RWPE1 (cell line): Measurements from ENCODE around the gene FEN1.

ENCODE experiments used
- CTCF ChIA-PET: fragments of 350-600 bp; sonication (Branson Sonifier 250); formaldehyde crosslinking; extraction: SDS; loops from one replicate; lab custom pipeline; 2021; lab: Yijun Ruan, JAX
- POLR2A ChIA-PET: fragments of 400-600 bp; formaldehyde crosslinking; extraction: SDS; loops from one replicate; lab custom pipeline; 2020; ENCODE audit warnings: antibody characterized with exemption; ENCODE audit not compliant: low non-redundant PET; lab: Yijun Ruan, JAX
- DNase-seq: peaks from one replicate; pipeline ENCODE4 v3.0.0; 2012; ENCODE audit warnings: low spot score
- H3K27ac ChIP-seq: fragments of 450-650 bp; 2 replicates; pipeline ENCODE4 v1.5.1; 2017
- CTCF ChIP-seq: fragments of 450-650 bp; conservative IDR thresholded peaks from 2 replicates; pipeline ENCODE4 v1.5.1; 2017; ENCODE audit warnings: low read depth, mild to moderate bottlenecking

The FEN1 gene

DNA sequence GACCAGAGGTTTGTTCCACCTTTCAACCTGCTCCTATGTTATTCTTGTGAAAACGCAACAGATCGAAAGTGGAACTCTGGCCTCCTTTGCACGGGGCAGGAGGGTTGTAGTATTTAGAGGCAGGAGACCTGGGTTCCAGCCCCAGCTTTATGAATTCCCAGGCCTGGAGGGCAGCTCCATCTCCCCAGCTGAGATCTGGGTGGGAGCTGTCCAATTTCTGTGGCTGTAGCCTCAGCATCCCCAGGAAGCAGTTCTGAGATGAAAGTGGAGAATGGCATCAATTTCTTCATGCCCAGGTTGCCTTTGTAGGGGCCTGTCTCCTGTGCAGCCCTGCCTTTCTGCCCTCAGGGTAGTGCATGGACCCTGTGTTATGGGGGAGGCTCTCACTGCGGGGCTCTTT, 39.5 kb downstream of the FEN1 start:
- no peak for TF ChIP-seq CTCF
- POLR2A ChIA-PET, result no interaction called here
- CTCF ChIA-PET, result no interaction called here
- no peak for DNase-seq
- peak overlapping the region; percentile 83 for H3K27ac ChIP-seq

DNA sequence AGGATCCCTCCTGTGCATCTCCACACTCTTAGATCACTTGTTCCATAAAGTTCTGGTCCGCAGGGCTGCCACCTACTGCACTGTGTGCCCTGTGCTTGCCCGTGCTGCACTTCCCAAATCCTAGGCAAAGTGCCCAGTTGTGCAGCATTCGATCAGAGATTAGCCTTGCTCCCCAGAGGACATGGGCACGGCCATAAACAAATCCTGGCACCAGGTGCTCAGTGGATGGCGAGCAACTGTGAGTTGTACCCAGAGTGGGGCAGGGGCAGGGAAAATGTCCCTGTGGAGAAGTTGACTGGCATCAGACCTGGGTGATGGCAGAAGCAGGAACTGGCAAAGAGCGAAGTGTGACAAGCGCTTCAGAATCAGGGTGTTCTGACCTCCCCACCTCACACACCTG, 40.0 kb downstream of the FEN1 start:
- CTCF ChIA-PET, result interaction anchor here (0.7 kb wide), 1 partner anchor 330 kb away, joined by 3 read pairs; no protein-coding TSS in a partner anchor

DNA sequence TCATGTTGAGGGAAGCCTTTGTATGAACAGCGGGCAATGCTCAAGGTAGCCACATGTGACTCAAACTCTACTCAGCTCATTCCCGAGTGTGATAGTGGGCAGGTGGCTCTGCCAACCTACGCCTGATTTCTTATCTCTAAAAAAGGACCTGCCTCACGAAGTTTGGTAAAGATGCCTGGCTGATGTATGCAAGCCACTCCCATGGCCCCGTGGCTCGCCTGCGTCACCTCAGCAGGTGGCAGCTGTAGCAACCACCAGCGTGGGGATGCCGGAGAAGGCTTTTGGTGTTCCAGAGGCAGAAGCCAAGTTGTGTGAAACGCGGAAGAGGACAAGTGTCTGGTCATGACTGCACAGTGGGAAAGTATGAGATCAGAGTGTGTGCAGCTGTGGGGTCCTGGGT, 40.8 kb downstream of the FEN1 start:
- peak overlapping the region; percentile 83 for H3K27ac ChIP-seq
- no peak for TF ChIP-seq CTCF
- POLR2A ChIA-PET, result no interaction called here
- DNase-seq, result no peak
- CTCF ChIA-PET, result interaction anchor here (0.5 to 0.7 kb wide), 2 partner anchors 190 to 330 kb away, joined by 3 read pairs; no protein-coding TSS in a partner anchor

More for the DNA sequence above, 40.0 kb downstream of the FEN1 start:
- no peak for DNase-seq
- TF ChIP-seq CTCF, result no peak
- H3K27ac ChIP-seq, result peak overlapping the region; percentile 83
- POLR2A ChIA-PET, result no interaction called here

GRCh38 chr11:61833926-61834277, 41.2 kb downstream of the FEN1 start:
- H3K27ac ChIP-seq, result peak overlapping the region; percentile 83
- CTCF ChIA-PET, result interaction anchor here (0.5 kb wide), 1 partner anchor 190 kb away, joined by 3 read pairs; no protein-coding TSS in a partner anchor
- POLR2A ChIA-PET, result no interaction called here
- no peak for DNase-seq
- TF ChIP-seq CTCF, result no peak

- TF ChIP-seq CTCF, result no peak
- peak overlapping the region; percentile 83 for H3K27ac ChIP-seq
- CTCF ChIA-PET, result interaction anchor here (0.5 to 1.1 kb wide), 3 partner anchors 48 to 191 kb away, joined by 3 read pairs; no protein-coding TSS in a partner anchor
- no peak for DNase-seq
- POLR2A ChIA-PET, result no interaction called here
Measured at GRCh38 chr11:61834278-61835048, 41.8 kb downstream of the FEN1 start.

DNA sequence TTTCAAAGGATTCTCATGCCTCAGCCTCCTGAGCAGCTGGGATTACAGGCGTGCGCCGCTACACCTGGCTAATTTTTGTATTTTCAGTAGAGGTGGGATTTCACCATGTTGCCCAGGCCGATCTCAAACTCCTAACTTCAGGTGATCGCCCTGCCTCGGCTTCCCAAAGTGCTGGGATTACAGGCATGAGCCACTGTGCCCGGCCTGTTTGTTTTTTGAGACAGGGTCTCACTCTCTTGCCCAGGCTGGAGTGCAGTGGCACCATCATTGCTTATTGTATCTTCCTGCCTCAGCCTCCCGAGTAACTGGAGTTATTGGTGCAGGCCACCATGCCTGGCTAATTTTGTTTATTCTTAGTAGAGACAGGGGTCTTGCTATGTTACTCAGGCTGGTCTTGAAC, 43.5 kb downstream of the FEN1 start:
- ChIA-PET CTCF (no interaction called here), POLR2A (no interaction called here)
- peak overlapping the region; percentile 50 for H3K27ac ChIP-seq
- no peak for DNase-seq
- TF ChIP-seq CTCF, result no peak
